ENCODE data around the gene C2orf76.

DNA sequence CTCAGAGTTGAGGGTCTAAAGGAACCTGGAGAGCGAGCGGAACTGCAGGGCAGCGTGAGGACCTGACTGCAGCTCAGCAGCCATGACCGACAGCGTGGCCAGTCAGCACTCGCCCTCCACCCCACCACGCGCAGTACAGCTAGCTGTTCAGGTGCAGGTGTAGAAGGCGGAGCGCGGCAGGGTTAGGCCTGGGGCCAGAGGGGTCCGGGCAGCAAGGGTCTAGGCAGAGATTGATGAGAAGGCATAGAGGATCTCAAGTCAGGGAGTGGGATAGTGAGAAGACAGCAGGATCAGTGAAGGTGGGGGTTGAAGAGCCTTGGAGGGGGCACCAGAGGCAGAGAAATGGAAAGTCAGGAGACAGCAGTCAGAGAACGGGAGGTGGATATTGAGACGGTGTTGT, 72.0 kb downstream of the C2orf76 start:
- TF ChIP-seq, protein P1, sequence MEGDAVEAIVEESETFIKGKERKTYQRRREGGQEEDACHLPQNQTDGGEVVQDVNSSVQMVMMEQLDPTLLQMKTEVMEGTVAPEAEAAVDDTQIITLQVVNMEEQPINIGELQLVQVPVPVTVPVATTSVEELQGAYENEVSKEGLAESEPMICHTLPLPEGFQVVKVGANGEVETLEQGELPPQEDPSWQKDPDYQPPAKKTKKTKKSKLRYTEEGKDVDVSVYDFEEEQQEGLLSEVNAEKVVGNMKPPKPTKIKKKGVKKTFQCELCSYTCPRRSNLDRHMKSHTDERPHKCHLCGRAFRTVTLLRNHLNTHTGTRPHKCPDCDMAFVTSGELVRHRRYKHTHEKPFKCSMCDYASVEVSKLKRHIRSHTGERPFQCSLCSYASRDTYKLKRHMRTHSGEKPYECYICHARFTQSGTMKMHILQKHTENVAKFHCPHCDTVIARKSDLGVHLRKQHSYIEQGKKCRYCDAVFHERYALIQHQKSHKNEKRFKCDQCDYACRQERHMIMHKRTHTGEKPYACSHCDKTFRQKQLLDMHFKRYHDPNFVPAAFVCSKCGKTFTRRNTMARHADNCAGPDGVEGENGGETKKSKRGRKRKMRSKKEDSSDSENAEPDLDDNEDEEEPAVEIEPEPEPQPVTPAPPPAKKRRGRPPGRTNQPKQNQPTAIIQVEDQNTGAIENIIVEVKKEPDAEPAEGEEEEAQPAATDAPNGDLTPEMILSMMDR (IDR thresholded peaks at IDR 0.05; ENCODE audit: low read length) = no peak
- TF ChIP-seq EZH2 (IDR thresholded peaks at IDR 0.05; ENCODE audit: borderline replicate concordance, low read length) = no peak

All from OCI-LY1 (cell line).